H9 (cell line): ENCODE data around the gene TOR1AIP1. TPM values are rescaled to one million over a fixed set of nuclear protein-coding genes. Genes with fewer than 3 reads are reported as not detected.

Experiments used
- DNase-seq: peaks from one replicate; pipeline ENCODE4 v3.0.0-alpha.2; 2017
- H2AFZ ChIP-seq: one replicate; pipeline ENCODE4 v1.6.1; 2013; ENCODE audit warnings: mild to moderate bottlenecking, low read length, control low read depth, moderate library complexity
- H2AK5ac ChIP-seq: 2 replicates; pipeline ENCODE4 v1.6.1; 2013; ENCODE audit warnings: low read length, control low read depth, mixed read lengths; ENCODE audit not compliant: insufficient read length
- H2BK120ac ChIP-seq: one replicate; pipeline ENCODE4 v1.6.1; 2013; ENCODE audit warnings: low read depth, mild to moderate bottlenecking, low read length, control low read depth, inconsistent platforms; ENCODE audit not compliant: poor library complexity, severe bottlenecking
- H2BK12ac ChIP-seq: 2 replicates; pipeline ENCODE4 v1.6.1; 2013; ENCODE audit warnings: low read length, control low read depth, mixed read lengths, low read depth; ENCODE audit not compliant: insufficient read length
- H2BK15ac ChIP-seq: 2 replicates; pipeline ENCODE4 v1.6.1; 2013; ENCODE audit warnings: low read depth, low read length, control low read depth
- H2BK20ac ChIP-seq: one replicate; pipeline ENCODE4 v1.6.1; 2013; ENCODE audit warnings: low read depth, mild to moderate bottlenecking, low read length, control low read depth, inconsistent platforms; ENCODE audit not compliant: poor library complexity, severe bottlenecking
- H2BK5ac ChIP-seq: 2 replicates; pipeline ENCODE4 v1.6.1; 2013; ENCODE audit warnings: low read length, control low read depth, mixed read lengths; ENCODE audit not compliant: insufficient read length
- H3K14ac ChIP-seq: 2 replicates; pipeline ENCODE4 v1.6.1; 2013; ENCODE audit warnings: low read length, control low read depth; ENCODE audit not compliant: insufficient read depth
- H3K18ac ChIP-seq: 2 replicates; pipeline ENCODE4 v1.6.1; 2013; ENCODE audit warnings: low read depth, mild to moderate bottlenecking, mixed read lengths, low read length, control low read depth; ENCODE audit not compliant: insufficient read length
- H3K23ac ChIP-seq: 2 replicates; pipeline ENCODE4 v1.6.1; 2013; ENCODE audit warnings: low read length, control low read depth, mixed read lengths, low read depth; ENCODE audit not compliant: insufficient read length
- H3K23me2 ChIP-seq: 2 replicates; pipeline ENCODE4 v1.6.1; 2013; ENCODE audit warnings: low read depth, mild to moderate bottlenecking, mixed read lengths, low read length, control low read depth; ENCODE audit not compliant: insufficient read length, poor library complexity, severe bottlenecking
- H3K27ac ChIP-seq: 2 replicates; pipeline ENCODE4 v1.5.1; 2013; ENCODE audit warnings: low read length, control low read depth, mixed read lengths, low read depth; ENCODE audit not compliant: insufficient read length
- H3K27me3 ChIP-seq: 2 replicates; pipeline ENCODE4 v1.6.1; 2013; ENCODE audit warnings: low read length, control low read depth, inconsistent platforms; ENCODE audit not compliant: insufficient read depth
- H3K4ac ChIP-seq: 2 replicates; pipeline ENCODE4 v1.6.1; 2013; ENCODE audit warnings: low read depth, mild to moderate bottlenecking, control low read depth, inconsistent platforms, low read length, moderate library complexity
- H3K4me1 ChIP-seq: 2 replicates; pipeline ENCODE4 v1.6.1; 2013; ENCODE audit warnings: low read length, control low read depth, inconsistent platforms; ENCODE audit not compliant: insufficient read depth
- H3K4me2 ChIP-seq: 2 replicates; pipeline ENCODE4 v1.6.1; 2013; ENCODE audit warnings: low read length, control low read depth, mixed read lengths; ENCODE audit not compliant: insufficient read length, insufficient read depth
- H3K56ac ChIP-seq: 2 replicates; pipeline ENCODE4 v1.6.1; 2013; ENCODE audit warnings: low read depth, mild to moderate bottlenecking, mixed read lengths, low read length, control low read depth; ENCODE audit not compliant: insufficient read length
- H3K79me1 ChIP-seq: 2 replicates; pipeline ENCODE4 v1.6.1; 2013; ENCODE audit warnings: low read depth, mild to moderate bottlenecking, moderate library complexity, low read length, control low read depth, inconsistent platforms; ENCODE audit not compliant: insufficient read depth, poor library complexity, severe bottlenecking
- H3K79me2 ChIP-seq: 2 replicates; pipeline ENCODE4 v1.6.1; 2013; ENCODE audit warnings: low read length, control low read depth, inconsistent platforms; ENCODE audit not compliant: insufficient read depth
- H3K9ac ChIP-seq: 2 replicates; pipeline ENCODE4 v1.6.1; 2013; ENCODE audit warnings: low read length, control low read depth, mixed read lengths; ENCODE audit not compliant: insufficient read length; ENCODE audit errors: extremely low read depth
- H3K9me3 ChIP-seq: one replicate; pipeline ENCODE4 v1.6.1; 2013; ENCODE audit warnings: low read depth, low read length, inconsistent platforms; ENCODE audit not compliant: control insufficient read depth
- H3T11ph ChIP-seq: one replicate; pipeline ENCODE4 v1.6.1; 2013; ENCODE audit warnings: mild to moderate bottlenecking, low read length, control low read depth, inconsistent platforms
- H4K20me1 ChIP-seq: one replicate; pipeline ENCODE4 v1.6.1; 2013; ENCODE audit not compliant: control insufficient read depth, insufficient read length, insufficient read depth
- H4K5ac ChIP-seq: 2 replicates; pipeline ENCODE4 v1.6.1; 2013; ENCODE audit warnings: low read depth, mild to moderate bottlenecking, mixed read lengths, low read length, control low read depth; ENCODE audit not compliant: insufficient read length
- H4K8ac ChIP-seq: replicated peaks from 2 replicates; pipeline ENCODE4 v1.6.1; 2013; ENCODE audit warnings: low read length, control low read depth, mixed read lengths, low read depth; ENCODE audit not compliant: insufficient read length
- H4K91ac ChIP-seq: 2 replicates; pipeline ENCODE4 v1.6.1; 2013; ENCODE audit warnings: low read depth, mild to moderate bottlenecking, moderate library complexity, mixed read lengths, low read length, control low read depth; ENCODE audit not compliant: insufficient read length
- H3K27ac Mint-ChIP-seq, 3 experiments: 2 replicates in 2 of 3; 3 replicates in 1 of 3; pipeline ENCODE4 v1.8.0; 2020 to 2021; ENCODE audit warnings: mixed read lengths in 3 of 3, mild to moderate bottlenecking in 1 of 3, moderate library complexity in 1 of 3
- H3K27me3 Mint-ChIP-seq: 2 replicates; pipeline ENCODE4 v1.8.0; 2021; ENCODE audit warnings: low read depth, mild to moderate bottlenecking, moderate library complexity, mixed read lengths
- H3K36me3 Mint-ChIP-seq, 3 experiments: 2 replicates in 2 of 3; 3 replicates in 1 of 3; pipeline ENCODE4 v1.8.0; 2020 to 2021; ENCODE audit warnings: low read depth in 3 of 3, mixed read lengths in 3 of 3; ENCODE audit not compliant: insufficient read depth in 1 of 3
- H3K4me1 Mint-ChIP-seq, 2 experiments: 2 replicates each; pipeline ENCODE4 v1.8.0; 2020; ENCODE audit warnings: mixed read lengths in 2 of 2
- H3K4me3 Mint-ChIP-seq, 2 experiments: 2 replicates in 1 of 2; 3 replicates in 1 of 2; pipeline ENCODE4 v1.8.0; 2020 to 2021; ENCODE audit warnings: mild to moderate bottlenecking in 2 of 2, mixed read lengths in 2 of 2, moderate library complexity in 1 of 2
- H3K9me3 Mint-ChIP-seq, 2 experiments: 2 replicates in 1 of 2; 3 replicates in 1 of 2; pipeline ENCODE4 v1.8.0; 2020; ENCODE audit warnings: mild to moderate bottlenecking in 2 of 2, mixed read lengths in 2 of 2, moderate library complexity in 1 of 2
- CTCF ChIP-seq: fragments of 200-600 bp; sonication (generic); conservative IDR thresholded peaks from 3 replicates; pipeline ENCODE4 v1.8.0; 2021; ENCODE audit warnings: antibody characterized with exemption, mild to moderate bottlenecking
- WGBS: extraction: QIAGEN DNeasy Blood & Tissue Kit; methylation state at CpG from one replicate; pipeline ENCODE4 v1.1.7; 2013; ENCODE audit warnings: missing lambda C conversion rate, low lambda C conversion rate, mixed read lengths; ENCODE audit not compliant: insufficient read length; ENCODE audit errors: extremely low coverage; 5-methylcytosine and 5-hydroxymethylcytosine counted together
- total RNA-seq: library from RNA; stranded (reverse); gene quantifications from 2 replicates; pipeline ENCODE4 v1.2.1, GENCODE V29; 2021

The TOR1AIP1 gene
- total RNA-seq, 1 experiment from 2014 or later: 25.5 TPM

- H4K91ac ChIP-seq: no peak overlapping the region
- peak; percentile 57 for DNase-seq
- H3K79me1 ChIP-seq: no peaks in the 10 kb centered on the region
- peak overlapping the region; percentile 99 for H3K4me3 Mint-ChIP-seq
- H3K79me2 ChIP-seq: 0 out of 2 replicates have a peak, but pooled peaks cover 1% of the 10 kb centered on the region
- H3K4me1 Mint-ChIP-seq: peaks cover 12 to 24% of the 10 kb centered on the region in 2 experiments
- H3T11ph ChIP-seq: no peak overlapping the region
- H4K8ac ChIP-seq: no peak overlapping the region
- H3K18ac ChIP-seq: no peak overlapping the region
- no peak overlapping the region for H2AK5ac ChIP-seq
- H2BK20ac ChIP-seq: no peak overlapping the region
- no peak overlapping the region for H2AFZ ChIP-seq
- H4K5ac ChIP-seq: no peak overlapping the region
- H3K9ac ChIP-seq: peak overlapping the region; percentile 61
- peak overlapping the region; percentile 52 for H3K27ac ChIP-seq
- no CpG with 5 or more reads among the region's 4 CpGs for WGBS
- no peak overlapping the region for H2BK5ac ChIP-seq
- H3K27ac Mint-ChIP-seq: peak overlapping the region in 2 of 3 experiments; percentile 100; a peak in 4 of 7 replicates
- no peaks in the 10 kb centered on the region for H3K9me3 ChIP-seq
- no peaks in the 10 kb centered on the region for H3K4me1 ChIP-seq
- no peak for TF ChIP-seq CTCF
- H3K23ac ChIP-seq: no peak overlapping the region
- no peaks in the 10 kb centered on the region; the same call in 1 of the 2 replicates for H3K27me3 Mint-ChIP-seq
- no peaks in the 10 kb centered on the region for H4K20me1 ChIP-seq
- H3K4me2 ChIP-seq: peak overlapping the region; percentile 99
- H2BK120ac ChIP-seq: no peak overlapping the region
- H3K36me3 Mint-ChIP-seq: peaks cover 5 to 17% (median 9%) of the 10 kb centered on the region in 3 experiments; a peak in 6 of 7 replicates
- no peak overlapping the region for H2BK15ac ChIP-seq
- no peak overlapping the region for H3K4ac ChIP-seq
- H3K23me2 ChIP-seq: peaks cover 9% of the 10 kb centered on the region
- H3K14ac ChIP-seq: no peak overlapping the region
- H3K9me3 Mint-ChIP-seq: no peaks in the 10 kb centered on the region; a peak in 1 of 5 replicates
- no peaks in the 10 kb centered on the region for H3K27me3 ChIP-seq
- no peak overlapping the region for H2BK12ac ChIP-seq
- H3K56ac ChIP-seq: no peak overlapping the region
These were observed 1.7 kb downstream of the TOR1AIP1 start for GRCh38 chr1:179883745-179884138.
